OCI-LY7 (cell line): ENCODE data around the gene UGT1A10. TPM values are rescaled to one million over a fixed set of nuclear protein-coding genes. Genes with fewer than 3 reads are reported as not detected.

ENCODE experiments used
- BruUV-seq: library from RNA; stranded (reverse); fragments of 400-500 nt; replicated peaks from 2 replicates; lab custom pipeline; 2021; lab: Mats Ljungman, UMichigan
- CTCF ChIA-PET: fragments of 300-600 bp; sonication (Branson Sonifier 250); formaldehyde crosslinking; loops from one replicate; lab custom pipeline; 2022; ENCODE audit warnings: antibody characterized with exemption; ENCODE audit not compliant: unreplicated experiment; lab: Charles Lee
- POLR2A ChIA-PET: fragments of 300-600 bp; sonication (Branson Sonifier 250); formaldehyde crosslinking; loops from one replicate; lab custom pipeline; 2022; ENCODE audit warnings: antibody characterized with exemption; lab: Charles Lee
- DNase-seq: peaks from one replicate; pipeline ENCODE4 v3.0.0-alpha.2; 2015; ENCODE audit warnings: low spot score
- H2AFZ ChIP-seq: fragments of 200-600 bp; sonication (generic), shearing (Covaris generic); 2 replicates; pipeline ENCODE4 v1.6.1; 2014; ENCODE audit warnings: mild to moderate bottlenecking, antibody characterized with exemption, low read length, moderate library complexity
- H3K27ac ChIP-seq: fragments of 200-600 bp; sonication (generic); 2 replicates; pipeline ENCODE4 v1.5.1; 2014; ENCODE audit warnings: mixed run types, low read depth, mild to moderate bottlenecking, moderate library complexity, low read length, inconsistent platforms; ENCODE audit not compliant: poor library complexity, severe bottlenecking
- H3K36me3 ChIP-seq: fragments of 200-600 bp; sonication (generic); 2 replicates; pipeline ENCODE4 v1.6.1; 2014; ENCODE audit warnings: mild to moderate bottlenecking, antibody characterized with exemption, low read length, moderate library complexity, mixed read lengths; ENCODE audit not compliant: insufficient read depth
- H3K4me1 ChIP-seq: fragments of 200-600 bp; sonication (generic); 2 replicates; pipeline ENCODE4 v1.5.1; 2014; ENCODE audit warnings: mild to moderate bottlenecking, low read length; ENCODE audit not compliant: insufficient read depth, poor library complexity, severe bottlenecking
- H3K4me2 ChIP-seq: fragments of 200-600 bp; sonication (generic); 2 replicates; pipeline ENCODE4 v1.6.1; 2014; ENCODE audit warnings: mild to moderate bottlenecking, low read length
- H3K4me3 ChIP-seq: fragments of 200-600 bp; sonication (generic); 2 replicates; pipeline ENCODE4 v1.5.1; 2014; ENCODE audit warnings: mild to moderate bottlenecking, low read depth, low read length; ENCODE audit not compliant: poor library complexity, severe bottlenecking
- H3K79me2 ChIP-seq: fragments of 200-600 bp; sonication (generic); 2 replicates; pipeline ENCODE4 v1.6.1; 2016; ENCODE audit warnings: low read depth, mild to moderate bottlenecking, low read length, moderate library complexity, mixed read lengths; ENCODE audit not compliant: insufficient read depth
- H3K9me2 ChIP-seq: fragments of 200-600 bp; sonication (generic); 2 replicates; pipeline ENCODE4 v1.6.1; 2016; ENCODE audit warnings: mild to moderate bottlenecking, low read length, mixed read lengths; ENCODE audit not compliant: insufficient read depth
- H3K9me3 ChIP-seq: fragments of 200-600 bp; sonication (generic); 2 replicates; pipeline ENCODE4 v1.6.1; 2014; ENCODE audit warnings: mild to moderate bottlenecking, mixed run types, low read length, mixed read lengths
- H4K20me1 ChIP-seq: fragments of 200-600 bp; sonication (generic); 2 replicates; pipeline ENCODE4 v1.6.1; 2014; ENCODE audit warnings: mild to moderate bottlenecking, antibody characterized with exemption, low read length, moderate library complexity, mixed read lengths; ENCODE audit not compliant: insufficient read depth
- CTCF ChIP-seq: fragments of 200-600 bp; sonication (generic); conservative IDR thresholded peaks from 2 replicates; pipeline ENCODE4 v1.5.1; 2014; ENCODE audit warnings: mild to moderate bottlenecking, antibody characterized with exemption, low read length, moderate library complexity, mixed read lengths
- EZH2phosphoT487 ChIP-seq: fragments of 200-600 bp; sonication (generic); IDR thresholded peaks from 2 replicates; pipeline ENCODE4 v1.6.1; 2018; ENCODE audit warnings: low read depth, borderline replicate concordance, mild to moderate bottlenecking, mixed run types, antibody characterized with exemption, low read length, moderate library complexity, mixed read lengths
- intact Hi-C: fragments of 100-400 bp; cut with micrococcal nuclease; formaldehyde crosslinking; loops from one replicate; pipeline ENCODE4 v1.10.0; 2022; ENCODE audit not compliant: unreplicated experiment
- total RNA-seq, 2 experiments: library from RNA; depleted of rRNA in 1 of 2; stranded (reverse); fragments of >200 nt in 1 of 2; shearing (Covaris generic) in 1 of 2; gene quantifications; 2 replicates each; pipeline ENCODE4 v1.2.3, GENCODE V29; 2014 to 2022

UGT1A10 gene
- total RNA-seq, 2 experiments from 2014 or later, result not detected

GRCh38 chr2:233593201-233593600 is 43.0 kb upstream of the UGT1A10 start:
- ChIA-PET POLR2A (interaction anchor here (0.8 to 1.0 kb wide), 2 partner anchors 38 to 84 kb away, joined by 3 read pairs; no protein-coding TSS in a partner anchor), CTCF (no interaction called here)
- Histone ChIP-seq H3K79me2 (no peaks in the 10 kb centered on the region), H3K27ac (no peak overlapping the region), H3K9me3 (no peaks in the 10 kb centered on the region), H3K9me2 (no peaks in the 10 kb centered on the region), H3K4me2 (no peak overlapping the region), H4K20me1 (no peaks in the 10 kb centered on the region), H3K36me3 (no peaks in the 10 kb centered on the region), H3K4me3 (no peak overlapping the region), H2AFZ (no peak overlapping the region), H3K4me1 (peaks cover 5% of the 10 kb centered on the region)
- TF ChIP-seq CTCF (no peak), EZH2phosphoT487 (no peak)
- no peak for DNase-seq
- intact Hi-C loops, result no loop called here
- BruUV-seq, result no TSS peak

DNA sequence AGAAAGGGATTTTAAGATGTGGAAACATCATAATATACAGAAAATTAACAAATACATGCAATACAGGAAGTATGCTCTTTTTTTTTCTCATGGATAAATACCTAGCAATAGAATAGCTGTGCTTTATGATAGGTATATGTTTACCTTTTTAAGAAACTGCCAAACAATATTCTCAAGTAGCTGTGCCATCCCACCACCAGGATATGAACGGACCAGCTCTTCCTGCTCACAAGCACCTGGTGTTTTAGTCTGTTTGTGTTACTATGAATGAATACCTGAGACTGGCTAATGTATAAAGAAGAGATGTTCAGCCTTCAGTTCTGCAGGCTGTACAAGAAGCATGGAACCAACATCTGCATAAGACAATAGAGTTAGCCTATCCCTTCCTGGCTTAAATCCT is 38.7 kb upstream of the UGT1A10 start:
- Histone ChIP-seq H3K27ac (no peak overlapping the region), H3K4me3 (no peak overlapping the region), H3K36me3 (no peaks in the 10 kb centered on the region; the same call in 1 of the 2 replicates), H3K4me1 (peaks cover 5% of the 10 kb centered on the region), H3K9me2 (no peaks in the 10 kb centered on the region), H3K79me2 (no peaks in the 10 kb centered on the region), H2AFZ (0 out of 2 replicates have a peak overlapping the region, but pooled peaks have one; percentile 16), H4K20me1 (no peaks in the 10 kb centered on the region), H3K9me3 (no peaks in the 10 kb centered on the region), H3K4me2 (no peak overlapping the region)
- ChIA-PET POLR2A (no interaction called here), CTCF (interaction anchor here (0.6 kb wide), 1 partner anchor 161 kb away, joined by 4 read pairs; no protein-coding TSS in a partner anchor)
- intact Hi-C loops, result no loop called here
- no TSS peak for BruUV-seq
- DNase-seq, result no peak
- no peak for TF ChIP-seq EZH2phosphoT487
- TF ChIP-seq CTCF, result no peak

DNA sequence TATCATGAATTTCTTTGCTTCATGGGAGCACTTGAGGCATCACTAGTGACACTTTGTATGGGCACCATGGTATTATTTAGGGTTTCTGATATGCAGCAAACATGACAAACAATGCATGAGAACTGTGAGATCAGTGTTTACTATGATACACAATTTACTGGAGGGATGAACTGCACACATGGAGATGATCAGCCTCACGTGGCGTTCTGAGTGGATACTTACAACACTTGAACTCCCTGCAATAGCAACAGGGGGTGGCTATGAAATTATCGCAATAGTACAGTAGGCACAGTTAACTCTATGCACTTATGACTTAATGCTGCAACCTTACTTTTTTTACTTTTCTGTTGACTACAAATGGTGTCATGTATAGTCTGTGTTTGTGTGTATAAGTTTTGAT is 37.3 kb upstream of the UGT1A10 start:
- Histone ChIP-seq H3K27ac (no peak overlapping the region), H2AFZ (no peak overlapping the region), H3K4me2 (no peak overlapping the region), H3K9me2 (no peaks in the 10 kb centered on the region), H3K4me3 (no peak overlapping the region), H4K20me1 (no peaks in the 10 kb centered on the region), H3K79me2 (no peaks in the 10 kb centered on the region), H3K9me3 (no peaks in the 10 kb centered on the region), H3K4me1 (peaks cover 5% of the 10 kb centered on the region), H3K36me3 (no peaks in the 10 kb centered on the region; the same call in 1 of the 2 replicates)
- intact Hi-C loops, result no loop called here
- no peak for DNase-seq
- no TSS peak for BruUV-seq
- TF ChIP-seq CTCF (no peak), EZH2phosphoT487 (no peak)
- ChIA-PET POLR2A (no interaction called here), CTCF (no interaction called here)
